ENCODE data around the gene TAGLN2.
A peak's percentile ranks its signal among the peaks of the same experiment; 100 is the strongest.

The TAGLN2 gene

GRCh38 chr1:159934136-159935039 lies 9.1 kb upstream of the TAGLN2 start:
- DNase-seq = no peak

GRCh38 chr1:159933347-159933746 lies 8.0 kb upstream of the TAGLN2 start:
- no peak for DNase-seq

GRCh38 chr1:159932296-159933285 lies 7.3 kb upstream of the TAGLN2 start:
- DNase-seq = no peak

GRCh38 chr1:159931795-159932173 lies 6.5 kb upstream of the TAGLN2 start:
- no peak for DNase-seq

GRCh38 chr1:159931101-159931794 lies 5.9 kb upstream of the TAGLN2 start:
- no peak for DNase-seq

- no peak for DNase-seq
Measured at GRCh38 chr1:159930634-159931033, 5.3 kb upstream of the TAGLN2 start.

GRCh38 chr1:159930216-159930615 lies 4.9 kb upstream of the TAGLN2 start:
- DNase-seq = no peak

GRCh38 chr1:159929155-159930051 lies 4.1 kb upstream of the TAGLN2 start:
- no peak for DNase-seq

GRCh38 chr1:159928491-159929050 lies 3.3 kb upstream of the TAGLN2 start:
- DNase-seq = no peak

- no peak for DNase-seq
Measured at GRCh38 chr1:159927849-159928431, 2.6 kb upstream of the TAGLN2 start.

GRCh38 chr1:159927211-159927848 lies 2.0 kb upstream of the TAGLN2 start:
- no peak for DNase-seq

- peak; percentile 52 for DNase-seq
Measured at GRCh38 chr1:159925719-159926078, 392 bp upstream of the TAGLN2 start.

GRCh38 chr1:159924025-159924790 lies 1.1 kb downstream of the TAGLN2 start:
- peak; percentile 89 for DNase-seq

- DNase-seq = peak; percentile 86
Measured at GRCh38 chr1:159923203-159924024, 1.9 kb downstream of the TAGLN2 start.

- DNase-seq = peak; percentile 38
Measured at GRCh38 chr1:159922511-159923202, 2.6 kb downstream of the TAGLN2 start.

GRCh38 chr1:159921700-159922504 lies 3.4 kb downstream of the TAGLN2 start:
- DNase-seq = no peak

- no peak for DNase-seq
Measured at GRCh38 chr1:159921251-159921650, 4.1 kb downstream of the TAGLN2 start.
